Activated CD4-positive, alpha-beta T cell treated with anti-CD3 and anti-CD28 coated beads for 48 hours (primary cell): Measurements from ENCODE around the gene MYRIP.

Source experiments
- DNase-seq: peaks from one replicate; pipeline ENCODE4 v3.0.0-alpha.2; 2020

The MYRIP gene

DNA sequence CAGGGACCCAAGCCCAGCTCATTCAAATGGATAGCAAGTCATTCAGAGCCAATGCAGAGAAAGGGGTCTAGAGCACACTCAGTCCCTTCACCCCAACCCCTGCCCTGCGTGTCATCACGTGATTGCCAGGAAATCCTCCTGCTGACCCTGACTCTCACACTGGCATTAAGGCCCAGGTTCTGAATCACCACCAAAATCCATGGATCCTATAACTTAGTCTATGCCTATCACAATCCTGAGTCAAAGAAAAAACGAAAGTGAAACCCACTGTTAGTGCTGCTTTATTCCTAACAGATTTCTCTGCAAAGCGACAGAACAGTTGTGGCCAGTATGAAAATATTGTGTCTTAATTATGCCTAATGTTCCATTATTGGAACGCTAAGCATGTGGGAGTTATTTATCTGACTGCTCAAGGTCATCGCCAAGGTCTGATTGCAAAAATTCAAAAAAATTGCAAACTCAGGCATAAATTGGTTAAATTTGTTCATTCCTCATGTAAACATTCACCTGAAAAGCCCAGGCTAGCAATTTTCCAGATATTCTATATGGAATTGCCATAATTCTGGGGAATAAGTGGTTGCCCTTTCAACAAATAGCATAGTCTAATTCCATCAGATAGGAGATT lies 391.4 kb downstream of the MYRIP start:
- no peak for DNase-seq

DNA sequence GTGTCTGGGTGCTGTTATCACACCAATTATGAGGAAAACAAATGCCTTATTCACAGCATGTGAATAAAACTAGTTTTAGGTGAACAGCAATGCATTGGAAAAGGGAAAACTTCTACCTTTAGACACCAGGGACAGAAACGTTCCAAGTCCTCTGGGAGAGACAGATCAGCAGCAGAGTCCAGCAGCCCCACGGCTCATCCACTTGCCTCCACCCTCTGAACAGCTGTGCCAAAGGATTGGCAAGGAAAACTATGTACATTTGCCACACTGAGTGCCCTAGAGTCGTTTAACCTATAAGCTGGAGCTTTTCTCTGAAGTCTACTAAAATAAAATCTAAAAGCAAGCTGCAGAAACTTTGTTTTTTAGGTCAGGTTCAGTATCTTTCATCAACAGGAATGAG lies 392.4 kb downstream of the MYRIP start:
- no peak for DNase-seq

DNA sequence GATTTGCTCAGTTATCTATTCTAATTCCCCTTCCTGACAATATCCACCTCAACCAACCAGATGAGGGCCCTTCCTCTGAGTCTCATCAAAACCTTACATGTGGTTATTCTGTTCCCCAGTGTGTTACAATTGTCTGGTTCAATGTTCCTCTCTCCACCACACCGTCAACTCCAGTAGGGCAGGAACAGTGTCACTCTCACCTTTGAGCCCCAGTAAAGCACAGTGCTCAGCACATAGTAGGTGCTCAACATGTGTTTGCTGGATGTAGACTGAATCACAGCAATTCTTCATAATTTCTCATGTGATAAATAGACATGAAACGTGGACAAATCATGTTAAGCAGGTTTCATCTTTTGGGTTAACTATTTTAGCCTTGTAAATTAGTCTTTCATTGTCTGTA lies 397.1 kb downstream of the MYRIP start:
- no peak for DNase-seq

DNA sequence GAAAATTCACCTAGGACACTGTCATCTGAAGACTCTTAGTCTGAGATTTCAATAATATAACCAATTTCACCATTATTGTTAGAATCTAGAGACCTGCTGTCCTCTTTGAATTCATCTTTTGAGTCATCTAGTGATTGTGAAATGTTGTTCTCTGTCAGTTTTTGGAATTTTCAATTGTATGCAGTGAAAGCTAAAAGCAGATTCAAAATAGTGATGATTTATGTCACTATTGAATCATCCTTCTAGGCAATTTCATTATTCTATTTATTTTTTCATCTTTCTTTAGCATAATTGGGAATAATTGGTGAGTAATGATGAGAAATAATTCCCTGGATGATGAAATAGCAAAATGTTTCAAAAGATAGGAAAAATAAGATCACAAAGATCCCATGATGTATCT lies 398.4 kb downstream of the MYRIP start:
- no peak for DNase-seq

DNA sequence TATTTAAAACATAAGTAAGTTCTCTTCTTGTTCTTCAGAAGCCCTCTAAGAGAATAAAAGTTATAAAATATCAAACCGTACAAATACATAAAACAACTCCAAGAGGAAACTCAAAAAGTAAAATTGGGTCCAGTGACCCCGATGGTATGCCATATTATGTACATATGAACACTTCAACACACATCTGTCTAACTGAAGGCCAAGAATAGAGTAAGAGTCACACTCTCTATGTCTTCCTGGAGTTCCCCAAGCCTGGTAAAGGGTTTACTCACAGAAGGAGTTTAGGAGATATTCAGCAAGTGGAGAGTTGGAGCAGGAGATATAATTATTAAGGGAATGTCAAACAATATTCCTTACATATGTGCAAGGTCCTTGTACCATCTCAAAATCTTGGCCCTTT lies 398.8 kb downstream of the MYRIP start:
- no peak for DNase-seq

DNA sequence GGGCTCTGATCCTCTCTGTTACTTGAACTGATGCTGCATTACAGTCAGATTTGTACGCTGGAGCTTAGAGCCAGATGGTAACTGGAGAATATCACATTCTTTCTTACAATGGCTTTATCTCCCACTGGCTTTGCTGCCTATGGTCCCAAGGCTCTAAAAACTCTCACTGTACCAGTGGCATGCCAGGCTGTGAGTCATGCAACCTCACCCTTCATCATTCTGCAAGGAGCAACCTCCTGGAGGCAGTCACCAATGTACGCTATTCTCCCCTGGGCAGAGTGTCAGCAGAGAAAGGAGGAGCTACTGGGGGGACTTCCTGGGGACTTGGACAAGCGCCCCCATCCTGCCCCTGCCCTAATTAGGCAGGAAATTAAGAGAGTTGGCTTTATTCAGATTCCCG lies 402.2 kb downstream of the MYRIP start:
- no peak for DNase-seq

DNA sequence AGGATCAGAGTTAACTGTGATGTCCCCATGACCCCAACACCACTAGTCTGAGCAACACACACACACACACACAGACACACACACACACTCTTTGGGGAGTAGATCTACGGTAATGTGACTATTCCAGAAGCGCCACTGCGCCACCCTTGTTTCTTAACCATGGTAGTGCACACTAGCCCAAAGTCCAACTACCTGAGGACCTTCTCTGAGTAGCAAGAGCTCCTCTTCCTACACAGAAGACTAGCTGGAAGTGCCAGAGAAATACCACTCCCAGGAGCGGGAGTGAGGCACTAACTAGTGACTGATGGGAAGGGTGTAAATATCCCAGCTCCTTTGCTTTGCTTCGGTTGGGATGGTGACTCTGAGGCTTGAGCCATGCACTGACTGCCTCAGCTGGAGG lies 404.1 kb downstream of the MYRIP start:
- DNase-seq, result no peak

DNA sequence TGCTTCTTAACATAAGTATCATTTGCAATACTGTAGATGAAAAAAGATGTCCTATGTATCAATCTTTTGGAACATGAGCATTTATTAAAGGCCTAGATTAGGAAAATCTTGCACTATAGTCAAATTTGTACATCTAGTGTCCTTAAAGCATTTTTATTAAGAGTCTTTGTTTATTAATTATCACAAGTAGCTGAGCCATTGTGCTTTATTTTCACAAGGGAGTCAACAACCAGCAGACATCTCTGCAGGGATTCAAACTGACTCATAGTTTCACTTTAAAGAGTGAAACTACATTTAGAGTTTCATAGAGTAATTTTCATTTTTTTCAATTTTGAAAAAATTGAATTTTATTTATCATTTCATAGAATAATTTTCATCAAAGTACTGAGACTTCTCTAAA lies 405.6 kb downstream of the MYRIP start:
- DNase-seq, result no peak

DNA sequence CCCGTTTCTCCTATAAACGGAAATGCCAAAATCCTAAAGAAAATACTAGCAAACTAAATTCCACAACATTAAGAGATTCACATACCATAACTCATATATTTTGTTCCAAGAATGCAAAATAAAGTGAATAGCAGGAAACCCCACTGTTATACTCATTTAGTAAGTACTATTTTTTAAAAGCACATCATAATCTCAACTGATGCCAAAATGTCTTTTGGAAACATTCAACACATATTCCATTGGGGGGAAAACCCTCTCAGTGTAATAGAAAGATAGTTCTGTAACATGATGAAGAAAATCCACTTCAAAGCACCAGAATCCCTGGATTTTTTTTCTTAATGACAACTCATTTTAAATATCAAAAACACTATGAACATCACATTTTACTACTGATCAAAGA lies 407.1 kb downstream of the MYRIP start:
- DNase-seq, result no peak

DNA sequence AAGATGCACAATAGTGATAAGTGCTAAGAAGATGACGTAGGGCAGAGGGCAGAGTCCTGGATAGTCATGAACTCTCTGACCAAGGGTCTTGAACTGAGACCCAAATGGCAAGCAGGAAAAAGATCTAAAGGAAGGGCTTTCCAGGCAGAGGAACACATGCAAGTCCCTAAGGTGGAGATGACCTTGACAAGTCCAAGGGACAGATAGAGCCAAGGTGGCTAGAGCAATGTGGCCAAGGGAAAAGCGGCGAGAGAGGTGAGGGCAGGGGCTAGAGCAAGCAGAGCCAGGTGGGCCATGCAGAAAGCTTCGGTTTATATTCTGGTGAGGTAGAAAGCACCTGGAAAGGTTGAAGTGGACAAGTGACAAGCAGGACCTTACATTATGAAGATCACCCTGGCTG lies 414.4 kb downstream of the MYRIP start:
- DNase-seq, result no peak

DNA sequence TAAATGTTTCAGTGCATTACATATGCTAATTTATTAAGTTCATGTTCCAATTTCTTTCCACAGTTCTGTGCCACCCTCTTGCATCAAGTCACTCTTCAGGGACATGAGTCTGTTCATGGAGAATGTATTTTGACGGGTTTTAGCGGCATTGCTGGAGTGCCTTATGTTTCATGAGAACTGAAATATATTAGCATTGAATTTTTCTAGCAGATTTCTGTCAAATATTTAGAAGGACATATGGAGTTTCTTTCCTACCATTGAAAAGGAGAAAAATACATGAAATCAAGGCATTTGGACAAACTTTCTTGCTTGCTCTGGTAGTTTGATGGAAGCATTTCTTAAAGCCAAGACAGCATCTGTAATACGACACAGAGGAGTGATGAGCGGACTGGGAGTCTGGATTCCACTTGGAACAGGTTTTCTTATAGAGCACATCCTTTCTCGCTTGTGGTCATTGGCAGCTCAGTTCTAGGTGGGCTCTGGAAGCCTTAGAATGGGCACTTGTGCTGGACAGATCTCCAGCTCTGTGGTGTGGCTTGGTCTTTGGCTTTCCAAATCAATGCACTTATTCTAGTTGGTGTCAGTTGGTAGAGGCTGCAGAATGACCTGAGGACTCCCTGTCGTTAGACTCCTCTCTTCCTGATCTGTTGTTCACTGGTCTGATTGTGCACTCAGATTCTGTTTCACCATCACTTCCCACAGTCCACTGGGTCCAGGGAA lies 415.5 kb downstream of the MYRIP start:
- DNase-seq, result no peak

DNA sequence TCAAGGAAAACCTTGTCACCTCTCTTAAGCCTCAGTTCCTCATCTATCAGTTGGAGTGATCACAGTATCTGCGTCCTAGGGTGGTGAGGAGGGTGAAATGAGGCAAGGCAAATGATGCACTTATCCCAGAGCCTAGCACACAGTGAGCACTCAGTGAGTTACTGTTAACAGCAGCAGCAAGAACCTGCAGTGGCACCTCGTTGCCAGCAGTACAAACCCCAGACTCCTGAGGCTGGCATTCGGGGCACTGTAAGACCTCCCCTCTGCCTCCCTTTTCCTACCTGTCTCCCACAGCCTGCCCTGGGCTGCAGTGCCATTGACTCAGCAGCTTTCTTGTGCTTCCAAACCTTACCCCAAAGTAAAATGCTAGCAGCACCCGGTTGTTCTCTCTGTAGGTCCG lies 417.2 kb downstream of the MYRIP start:
- DNase-seq, result no peak

DNA sequence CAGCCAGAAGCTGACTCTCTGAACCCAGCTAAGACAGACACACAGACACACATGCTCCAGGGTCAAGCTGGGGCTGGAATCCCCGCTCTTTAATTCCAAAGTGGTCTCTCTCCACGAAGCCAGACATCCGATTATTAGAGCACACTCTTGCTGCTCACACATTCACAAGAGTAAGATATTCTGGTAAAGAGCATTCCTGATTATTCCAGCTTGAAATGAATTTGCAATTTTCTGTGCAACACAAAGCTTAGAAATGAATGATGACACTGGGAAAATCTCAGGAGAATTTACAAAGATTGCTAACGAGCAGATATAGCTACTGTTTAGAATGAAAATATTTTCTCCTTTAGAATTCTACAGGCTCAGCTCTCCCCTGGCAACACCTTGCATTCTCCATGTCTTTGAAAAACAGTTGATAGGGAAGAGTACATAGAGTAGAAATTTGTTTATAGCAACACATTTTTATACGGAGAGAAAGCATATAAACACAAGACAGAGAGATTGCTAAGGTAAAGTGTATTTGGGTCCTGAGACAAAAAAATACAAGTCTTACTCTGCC lies 419.5 kb downstream of the MYRIP start:
- no peak for DNase-seq

DNA sequence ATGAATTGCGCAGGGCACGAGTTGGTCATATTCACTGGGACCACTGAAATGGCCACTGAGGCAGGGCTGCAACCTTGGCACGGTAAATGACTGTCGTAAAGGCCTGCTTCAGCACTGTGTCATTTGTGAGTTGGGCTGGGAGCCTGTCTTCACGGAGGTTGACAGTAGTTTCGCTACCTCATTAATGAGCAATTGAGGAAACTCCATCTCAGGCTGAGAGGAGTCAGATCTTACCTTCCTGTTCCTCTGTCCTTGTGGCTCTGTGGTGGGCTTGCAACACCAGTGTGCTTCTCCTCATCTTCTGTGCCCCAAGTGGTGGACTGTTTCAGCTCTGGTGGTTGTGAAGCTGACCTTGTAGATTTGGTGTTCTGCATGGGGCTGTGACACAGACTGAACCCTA lies 420.0 kb downstream of the MYRIP start:
- no peak for DNase-seq

DNA sequence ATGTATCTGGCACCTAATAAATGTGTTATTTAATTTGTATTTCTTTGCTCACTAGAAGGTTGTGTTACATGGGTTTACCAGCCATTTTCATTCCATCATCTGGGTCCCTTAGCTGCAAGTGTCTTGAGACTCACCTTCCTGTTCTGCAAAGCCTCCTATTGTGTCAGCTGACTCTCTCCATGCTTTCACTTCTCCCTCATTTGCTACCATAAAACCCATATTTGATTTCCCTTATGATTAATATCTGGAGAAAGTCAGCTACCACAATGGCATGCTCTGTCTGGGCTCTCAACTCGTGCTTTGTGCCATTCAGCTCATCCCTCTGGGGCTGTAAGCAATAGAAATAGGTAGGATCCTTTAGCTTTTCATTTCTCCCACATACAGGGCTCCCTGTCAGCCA lies 420.6 kb downstream of the MYRIP start:
- DNase-seq, result no peak

DNA sequence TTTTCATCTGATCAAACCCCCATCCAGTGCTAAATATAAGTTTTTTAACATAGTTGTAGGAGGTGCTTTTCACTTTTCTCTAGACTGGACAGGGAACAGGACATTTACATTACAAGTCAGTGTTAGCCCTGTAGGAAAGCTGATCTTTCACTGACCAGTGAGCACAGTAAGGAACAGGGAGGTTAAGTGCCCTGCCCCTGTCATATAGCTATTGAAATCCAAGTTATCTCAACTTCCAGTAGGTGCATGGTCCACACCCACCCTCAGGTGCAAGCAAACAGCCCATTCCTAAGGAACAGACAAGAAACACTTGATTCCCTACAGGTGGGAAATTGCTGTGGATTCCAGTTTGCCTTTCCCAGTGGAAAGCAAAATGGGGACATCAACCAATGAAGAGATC lies 421.0 kb downstream of the MYRIP start:
- DNase-seq, result no peak

DNA sequence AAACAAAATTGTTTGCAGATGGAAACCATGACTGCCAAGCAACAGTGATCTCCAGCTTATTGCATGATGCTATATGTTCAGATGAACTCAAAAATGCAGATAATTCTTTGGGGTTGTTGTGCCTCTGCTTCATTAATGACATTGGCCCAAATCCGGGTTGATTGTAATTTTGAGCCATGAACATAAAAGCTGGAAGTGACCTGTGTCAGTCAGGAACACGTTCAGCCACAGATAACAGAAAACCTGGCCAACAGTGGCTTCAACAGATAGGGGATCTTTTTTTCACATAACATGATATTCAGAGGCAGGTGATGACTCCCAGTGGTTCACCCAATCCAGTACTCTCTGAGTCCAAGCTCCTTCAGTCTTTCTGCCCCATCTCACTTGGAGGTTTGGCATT lies 423.2 kb downstream of the MYRIP start:
- no peak for DNase-seq

DNA sequence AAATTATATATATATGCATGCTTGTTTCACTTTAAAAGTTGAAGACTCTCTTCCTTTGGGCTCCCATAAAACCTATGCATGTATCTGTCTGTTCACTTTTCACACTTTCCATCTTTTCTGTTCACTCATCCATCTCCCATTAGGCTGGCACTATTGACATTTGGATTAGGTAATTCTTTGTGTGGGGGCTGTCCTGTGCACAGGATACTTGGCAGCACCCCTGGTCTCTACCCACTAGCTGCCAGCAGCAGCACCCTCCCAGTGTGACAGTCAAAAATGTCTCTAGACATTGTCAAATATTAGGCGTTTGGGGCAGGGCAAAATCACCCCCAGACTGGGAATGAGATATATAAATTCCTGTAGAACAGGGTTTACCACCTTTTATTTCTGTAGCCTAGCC lies 427.8 kb downstream of the MYRIP start:
- no peak for DNase-seq

DNA sequence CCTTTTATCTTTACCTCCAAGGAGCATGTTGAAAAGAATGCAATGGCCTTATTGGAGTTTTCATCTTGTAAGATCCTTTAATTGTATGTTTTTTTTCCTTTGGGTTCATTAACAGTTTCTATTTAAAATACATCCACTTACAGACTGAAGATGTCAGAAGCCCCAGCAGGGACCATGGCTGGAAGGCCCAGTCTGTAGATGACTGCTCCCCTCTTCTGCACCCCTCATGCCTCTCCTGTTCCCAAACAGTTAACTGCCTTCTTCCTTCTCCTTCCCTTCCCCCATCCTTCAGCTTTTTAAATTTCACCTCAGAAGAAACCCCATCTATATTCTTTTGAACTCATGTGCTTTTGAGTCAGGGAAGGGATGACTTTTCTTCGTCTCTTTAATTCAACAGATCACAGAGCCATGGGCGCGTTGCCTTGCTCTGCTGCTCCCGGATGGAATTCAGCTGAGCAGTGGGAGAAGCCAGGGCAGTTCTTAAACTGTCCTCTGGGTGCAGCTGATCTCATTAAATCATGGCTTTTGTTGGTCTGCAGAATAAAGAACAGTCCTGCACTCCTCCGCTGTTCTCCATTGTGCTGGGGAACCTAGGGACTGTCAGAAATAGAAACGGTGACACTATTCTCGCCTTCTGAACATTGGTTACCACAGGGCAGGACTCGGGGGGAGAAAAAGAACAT lies 428.6 kb downstream of the MYRIP start:
- DNase-seq, result no peak

DNA sequence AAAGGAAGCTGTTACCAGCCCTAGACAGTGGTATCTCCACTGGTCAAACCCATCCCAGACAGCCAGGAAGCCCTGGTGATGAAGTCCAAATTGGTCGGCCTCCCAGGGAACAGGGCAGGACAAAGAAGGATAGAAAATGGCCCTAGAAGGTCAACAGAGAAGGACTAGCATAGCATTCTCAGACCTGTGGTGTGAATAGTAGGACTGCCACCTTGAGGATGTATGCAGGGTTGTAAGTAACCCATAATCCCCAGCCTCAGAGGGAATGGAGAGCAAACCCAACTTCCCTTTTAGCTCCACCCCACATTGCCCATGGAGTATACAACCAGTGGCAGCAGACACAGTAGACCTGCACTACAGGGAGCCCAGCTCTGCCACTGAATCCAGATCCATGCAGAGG lies 431.5 kb downstream of the MYRIP start:
- DNase-seq, result no peak

DNA sequence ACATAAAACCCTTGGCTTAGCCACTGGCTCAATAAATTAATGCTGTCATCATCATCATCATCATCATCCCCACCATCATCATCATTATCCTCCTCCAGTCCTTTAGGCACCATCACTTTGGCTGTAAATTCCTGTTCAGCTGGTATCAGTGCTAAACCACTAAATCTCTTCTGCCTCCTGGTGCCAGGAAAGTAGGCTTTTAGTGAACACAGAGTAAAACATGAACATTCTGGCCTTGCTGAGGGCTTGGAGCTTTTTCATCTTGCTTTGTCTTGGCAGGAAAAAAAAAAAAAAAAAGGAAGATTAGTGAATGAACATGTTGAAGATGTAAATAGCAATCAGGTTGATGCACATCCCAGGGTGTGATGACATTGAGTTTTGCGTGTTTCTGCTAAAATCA lies 432.8 kb downstream of the MYRIP start:
- no peak for DNase-seq

DNA sequence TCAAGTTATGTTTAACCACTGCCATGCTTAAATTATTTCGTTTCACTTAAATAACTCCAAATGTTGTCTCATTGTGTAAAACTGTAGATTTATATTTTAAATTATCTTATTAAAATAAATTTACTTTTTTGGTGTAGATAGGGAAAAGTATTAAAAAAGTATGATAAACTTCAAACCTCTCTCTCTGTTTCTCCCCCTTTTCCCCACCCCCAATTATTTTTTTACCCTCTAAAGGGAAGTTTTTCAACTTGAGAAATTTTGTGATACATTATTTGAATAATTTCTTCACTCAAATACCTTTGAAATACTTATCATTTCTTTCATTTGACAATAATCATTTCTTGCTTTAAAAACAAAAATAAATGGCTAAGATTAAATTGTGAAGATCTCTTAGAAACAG lies 433.2 kb downstream of the MYRIP start:
- DNase-seq, result no peak

DNA sequence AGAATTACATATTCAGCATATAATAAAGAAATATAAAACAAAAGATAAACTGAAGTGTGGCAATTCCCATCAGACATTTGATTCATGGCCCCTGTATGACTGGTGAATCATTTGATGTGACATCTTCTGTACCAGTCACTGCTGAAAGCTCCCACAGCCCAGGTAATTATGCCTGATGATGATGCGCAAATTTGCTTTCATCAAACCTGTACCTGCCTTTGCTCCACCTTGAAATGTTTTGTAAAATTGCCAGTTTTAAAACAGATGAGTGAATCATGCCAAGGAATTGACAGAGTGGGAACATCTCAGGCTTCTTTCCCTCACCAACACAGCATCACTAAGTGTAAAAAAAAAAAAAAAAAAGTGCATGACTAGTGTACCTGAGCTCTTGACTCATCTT lies 433.6 kb downstream of the MYRIP start:
- no peak for DNase-seq

DNA sequence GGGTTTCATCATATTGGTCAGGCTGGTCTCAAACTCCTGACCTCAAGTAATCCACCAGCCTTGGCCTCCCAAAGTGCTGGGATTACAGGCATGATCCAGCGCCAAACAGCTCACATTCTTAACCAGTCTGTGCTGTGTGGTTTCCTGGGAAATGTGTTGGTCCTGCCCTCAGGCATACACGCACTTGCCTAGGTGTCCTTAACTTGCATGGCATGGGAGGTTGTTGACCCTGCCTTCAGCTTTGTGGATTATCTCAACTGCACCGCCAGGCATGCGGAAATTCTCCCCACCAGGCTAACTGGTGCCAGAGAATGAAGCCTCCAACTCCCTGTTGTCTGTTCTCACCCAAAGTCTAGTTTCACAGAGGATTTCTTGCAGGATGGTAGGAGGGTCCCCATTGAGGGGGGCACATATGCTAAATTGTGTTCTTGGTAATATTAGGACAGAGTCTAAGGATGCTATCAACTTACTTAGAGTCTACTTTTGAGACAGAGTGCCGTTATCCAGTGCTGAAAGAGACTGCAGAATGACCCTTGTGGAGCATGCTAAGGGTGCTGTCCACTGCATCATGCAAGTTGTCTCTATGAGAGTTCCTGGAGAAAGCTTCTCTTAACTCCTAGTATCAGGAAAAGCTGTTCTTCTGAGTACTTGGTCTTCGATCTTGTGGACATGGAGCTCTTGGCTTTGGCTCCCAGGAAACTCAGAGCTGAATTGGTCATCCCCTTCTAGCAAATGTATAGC lies 438.5 kb downstream of the MYRIP start:
- no peak for DNase-seq
